ENCODE data around the gene TECPR1.
"Not testable (repeated sequence)": the region's sequence is repeated elsewhere in the genome, so short reads cannot be mapped to it uniquely, and the experiment has no call there.

TECPR1 gene

DNA sequence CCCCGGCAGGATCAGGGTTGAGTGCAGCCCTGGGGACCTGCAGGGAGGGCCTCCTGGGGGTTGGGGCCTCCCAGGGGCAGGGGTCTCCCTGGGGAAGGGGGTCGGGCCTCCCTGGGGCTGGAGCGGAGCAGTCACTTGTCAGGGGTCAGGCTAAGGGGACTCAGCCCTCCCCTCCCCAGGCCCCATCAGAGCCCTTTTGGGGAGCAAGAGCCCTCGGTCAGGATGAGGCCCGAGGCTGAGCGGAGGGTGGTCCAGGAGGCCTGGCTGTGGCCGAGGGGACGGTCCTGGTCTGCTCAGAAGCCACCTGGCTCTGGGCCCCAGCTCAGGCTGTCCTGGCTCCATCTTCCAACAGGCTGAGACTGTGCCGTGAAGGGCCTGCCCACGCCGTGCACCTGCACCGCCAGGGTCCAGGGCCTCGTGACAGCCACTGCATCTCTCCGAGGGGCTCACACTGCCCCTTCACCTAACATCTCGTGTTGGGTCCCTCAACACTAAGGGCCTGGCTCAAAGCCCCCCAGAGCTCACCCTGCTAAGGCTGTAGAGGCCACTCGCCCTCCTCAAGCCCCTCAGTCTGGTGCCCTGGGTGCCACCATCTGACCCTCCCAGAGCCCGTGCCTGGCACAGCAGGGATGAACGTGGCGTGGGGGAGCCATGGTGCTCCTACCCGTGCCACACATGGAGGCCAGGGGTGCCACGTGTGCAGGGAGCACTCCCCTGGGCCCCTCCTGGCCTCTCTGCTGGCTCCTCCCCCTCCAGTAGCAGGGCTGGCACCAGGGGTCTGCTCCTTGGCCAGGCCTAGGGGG is 27.9 kb downstream of the TECPR1 start:
- no peak for DNase-seq

DNA sequence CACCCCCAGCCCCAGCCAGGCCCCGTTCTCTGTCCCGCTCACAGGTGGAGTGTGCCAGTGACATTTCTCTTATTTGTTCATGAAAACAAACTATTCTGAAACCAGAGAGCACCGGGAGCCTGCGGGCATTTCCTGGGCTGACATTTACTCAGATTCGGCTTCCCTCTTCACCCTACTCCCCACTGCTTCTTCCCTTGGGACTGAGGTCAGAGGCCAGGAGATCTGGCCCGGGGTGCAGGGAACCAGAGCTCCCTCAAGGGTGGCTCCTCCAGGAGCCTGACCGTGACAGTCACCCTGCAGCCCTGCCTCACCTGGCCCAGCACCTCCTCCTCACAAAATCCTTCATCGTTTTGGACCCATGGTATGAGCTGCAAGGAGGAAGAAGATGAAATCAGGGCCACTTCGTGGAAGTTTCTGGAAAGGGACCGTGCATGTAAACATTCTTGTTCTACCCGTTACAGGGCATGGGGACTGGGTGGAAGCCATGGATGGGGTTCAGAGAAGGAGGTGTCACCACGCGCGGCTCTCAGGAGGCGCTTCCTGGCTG is 28.6 kb downstream of the TECPR1 start:
- no peak for DNase-seq

DNA sequence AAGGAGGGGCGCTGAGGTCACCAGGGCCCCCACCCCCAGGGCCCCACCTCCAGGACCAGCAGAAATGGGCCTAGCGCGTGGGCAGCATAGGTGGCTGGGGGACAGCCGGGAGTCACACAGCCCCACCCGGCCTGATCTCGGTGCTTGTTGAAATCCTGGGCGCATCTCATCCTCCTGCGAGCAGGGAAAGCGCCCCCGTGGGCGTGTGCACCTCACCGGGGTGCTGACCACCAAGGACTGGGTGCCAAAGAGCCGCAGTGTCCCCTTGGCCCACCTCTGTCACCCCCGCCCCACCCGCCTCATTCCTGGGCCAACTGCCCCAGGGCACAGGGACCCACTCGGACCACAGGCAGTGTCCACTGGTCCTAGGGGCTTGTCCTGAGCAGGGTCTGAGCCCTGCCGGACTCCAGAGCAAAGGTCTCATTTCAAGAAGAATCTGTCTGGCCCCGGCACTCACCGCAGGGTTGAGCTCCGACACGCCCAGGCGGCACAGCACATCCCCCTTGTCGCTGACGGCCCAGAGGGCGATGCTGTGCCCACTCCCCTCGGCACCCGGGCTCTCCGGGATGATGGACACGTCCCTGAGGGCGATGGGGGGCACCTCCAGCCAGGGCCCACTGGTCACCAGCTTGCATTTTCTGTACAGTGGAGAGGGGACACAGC is 29.4 kb downstream of the TECPR1 start:
- DNase-seq: no peak

DNA sequence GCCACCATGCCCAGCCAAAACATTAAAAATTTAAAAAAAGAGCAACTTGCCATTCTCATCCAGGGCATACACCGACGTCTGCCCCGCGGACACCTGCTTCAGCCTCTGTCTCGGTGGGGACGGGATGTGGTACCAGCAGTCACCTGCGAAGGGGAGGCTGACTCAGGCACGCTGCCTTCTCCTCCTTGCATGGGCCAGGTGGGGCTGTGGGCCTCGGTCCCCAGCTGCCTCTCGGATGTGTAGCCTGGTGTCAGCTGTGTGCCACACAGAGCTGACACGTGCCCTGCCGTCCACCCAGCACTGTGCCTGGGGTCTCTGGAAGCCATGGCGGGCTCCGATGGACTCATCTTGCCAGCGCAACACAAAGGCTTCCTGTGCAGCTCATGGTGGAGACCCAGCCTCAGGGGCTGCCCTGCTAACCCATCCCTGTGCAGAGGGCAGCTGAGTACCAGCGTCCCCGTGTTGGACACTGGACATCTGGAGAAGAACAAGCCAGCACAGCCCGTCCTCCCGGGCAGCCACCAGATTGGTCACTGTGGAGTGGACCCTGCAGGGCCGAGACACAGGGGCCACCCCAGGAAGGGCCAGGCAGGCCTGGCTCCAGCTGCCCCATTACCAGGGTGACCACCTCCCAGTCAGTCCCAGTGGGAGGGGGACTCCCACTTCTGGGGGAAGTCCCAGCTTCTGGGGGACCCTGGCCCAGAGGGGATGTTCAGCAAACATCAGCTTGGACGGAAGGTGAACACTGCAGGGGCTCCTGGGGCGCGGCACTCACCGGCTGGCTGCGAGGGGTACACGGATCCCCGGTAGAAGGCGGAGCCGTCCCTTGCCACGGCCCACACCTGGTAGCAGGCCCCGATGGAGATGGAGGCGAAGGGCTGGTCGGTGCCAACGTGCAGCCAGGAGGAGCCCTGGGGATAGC is 30.2 kb downstream of the TECPR1 start:
- no peak for DNase-seq

DNA sequence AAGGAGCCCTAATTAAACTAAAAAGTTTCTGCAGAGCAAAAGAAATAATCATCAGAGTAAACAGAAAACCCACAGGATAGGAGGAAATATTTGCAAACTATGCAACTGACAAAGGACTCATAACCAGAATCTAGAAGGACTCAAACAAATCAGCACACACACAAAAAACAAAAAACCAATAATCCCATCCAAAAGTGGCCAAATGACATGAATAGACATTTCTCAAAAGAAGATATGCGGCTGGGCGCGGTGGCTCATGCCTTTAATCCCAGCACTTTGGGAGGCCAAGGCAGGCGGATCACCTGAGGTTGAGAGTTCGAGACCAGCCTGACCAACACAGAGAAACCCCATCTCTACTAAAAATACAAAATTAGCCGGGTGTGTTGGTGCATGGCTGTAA is 32.6 kb downstream of the TECPR1 start:
- not testable (repeated sequence) for DNase-seq

DNA sequence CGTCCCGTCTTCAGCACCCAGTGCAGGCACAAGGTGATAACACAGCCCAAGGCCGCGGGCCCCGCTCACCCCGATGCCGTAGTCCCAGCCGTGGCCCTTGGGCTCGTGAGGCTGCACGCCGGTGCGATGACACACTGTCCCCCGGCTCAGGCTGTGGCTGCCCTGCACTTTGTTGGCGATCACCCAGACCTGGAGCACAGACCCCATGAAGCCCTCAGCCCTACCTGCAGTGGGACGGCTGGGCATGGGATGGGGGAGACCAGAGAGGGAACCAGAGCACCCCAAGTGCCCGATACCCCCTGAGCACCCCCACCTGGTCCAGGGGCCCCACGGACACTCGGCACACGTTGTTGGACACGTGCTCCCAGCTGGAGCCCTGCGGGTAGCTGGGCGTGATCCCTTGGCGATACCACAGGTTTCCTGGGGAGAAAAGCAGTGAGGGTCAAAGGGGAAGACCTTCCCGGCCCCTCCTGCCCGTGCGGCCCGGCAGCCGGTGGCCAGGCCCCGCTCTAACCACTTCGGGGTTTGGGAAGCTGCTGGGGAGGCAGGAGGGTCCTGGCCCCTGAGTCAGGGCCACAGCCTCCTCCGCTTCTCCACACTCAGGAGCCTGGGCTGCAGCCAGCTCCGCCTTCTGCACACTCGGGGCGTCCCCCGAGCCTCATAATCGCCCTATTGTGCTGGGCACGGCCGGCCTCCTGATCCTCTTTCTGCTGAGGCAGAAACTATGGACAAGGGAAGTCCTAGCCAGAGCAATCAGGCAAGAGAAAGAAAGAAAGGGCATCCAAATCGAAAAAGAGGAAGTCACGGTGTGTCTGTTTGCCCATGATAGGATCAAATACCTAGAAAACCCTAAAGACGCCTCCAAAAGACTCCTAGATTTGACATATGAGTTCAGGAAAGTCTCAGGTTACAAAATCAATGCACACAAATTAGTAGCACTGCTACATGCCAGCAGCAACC is 34.1 kb downstream of the TECPR1 start:
- no peak for DNase-seq

DNA sequence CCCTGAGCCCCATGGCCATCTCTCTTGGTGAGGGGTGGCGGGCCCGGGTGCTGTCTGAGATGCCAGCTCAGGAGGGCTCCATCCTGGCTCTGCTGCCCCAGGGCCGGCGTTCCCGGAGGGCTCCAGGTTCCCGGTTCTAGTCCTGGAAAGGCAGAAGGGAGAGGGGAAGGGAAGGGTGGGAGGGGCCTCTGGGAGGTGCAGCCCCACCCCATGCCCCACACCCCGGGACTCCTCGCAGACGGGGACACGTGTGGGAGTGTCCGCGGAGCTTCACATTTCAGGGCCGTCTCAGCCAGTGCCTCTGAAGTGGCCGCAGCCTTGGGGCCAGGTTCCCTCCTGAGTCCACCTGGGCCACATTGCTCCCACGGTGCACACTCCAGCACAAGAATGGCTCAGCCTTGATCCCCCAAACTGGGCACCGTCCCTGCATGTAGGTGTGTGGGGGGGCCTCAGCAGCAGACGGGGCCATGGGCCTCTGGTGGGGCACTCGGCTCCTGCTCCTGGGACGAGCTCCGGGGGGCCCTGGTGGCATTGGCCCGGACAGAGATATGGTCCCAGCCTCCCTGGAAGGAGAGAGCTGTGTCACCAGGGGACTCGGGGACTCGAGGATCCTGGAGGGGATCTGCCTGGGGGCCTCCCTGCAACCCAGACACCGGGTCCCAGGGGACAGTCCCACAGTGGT is 35.0 kb downstream of the TECPR1 start:
- DNase-seq: no peak

DNA sequence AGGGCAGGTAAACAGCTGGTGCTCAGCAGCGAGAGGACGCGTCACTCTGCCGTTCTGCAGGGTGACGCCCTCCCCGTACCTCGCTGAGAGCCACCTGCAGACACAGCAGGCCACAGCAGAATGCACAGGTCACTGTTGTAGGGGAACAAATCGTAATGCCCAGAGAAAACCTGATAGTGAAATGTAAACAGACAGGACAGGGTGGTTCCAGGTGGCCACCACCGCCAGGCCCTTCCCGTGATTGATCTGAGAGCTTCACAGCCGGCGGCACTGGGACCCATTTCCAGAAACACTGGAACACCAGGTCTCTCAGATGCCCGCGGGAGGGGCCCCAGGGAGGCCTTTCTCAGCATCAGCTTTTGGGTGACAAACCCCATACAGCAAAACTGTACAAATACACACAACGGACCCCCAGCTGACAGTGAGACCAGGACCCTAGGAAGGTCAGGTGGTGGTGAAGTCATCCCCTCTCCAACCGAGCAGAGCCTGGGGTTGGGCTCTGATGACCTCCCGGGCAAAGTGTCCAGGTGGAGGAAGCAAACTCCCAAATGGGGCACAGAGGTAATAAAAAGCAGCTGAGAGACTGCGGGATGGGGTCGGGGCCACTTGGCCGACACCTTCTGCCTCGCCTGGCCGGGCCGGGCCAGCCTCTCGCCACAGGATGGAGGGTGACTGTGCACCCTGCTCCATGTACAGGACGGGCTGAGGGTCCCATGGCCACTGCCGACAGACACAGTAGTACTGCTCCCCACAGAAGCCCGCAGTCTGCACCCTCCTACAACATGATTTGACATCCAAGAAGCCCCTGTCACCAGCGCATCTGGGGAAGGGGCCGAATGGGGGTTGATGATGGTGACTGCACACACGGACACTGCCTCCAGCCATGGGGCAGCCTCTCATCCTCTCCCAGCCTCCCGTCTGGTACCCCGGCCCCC is 36.2 kb downstream of the TECPR1 start:
- peak; percentile 44 for DNase-seq

DNA sequence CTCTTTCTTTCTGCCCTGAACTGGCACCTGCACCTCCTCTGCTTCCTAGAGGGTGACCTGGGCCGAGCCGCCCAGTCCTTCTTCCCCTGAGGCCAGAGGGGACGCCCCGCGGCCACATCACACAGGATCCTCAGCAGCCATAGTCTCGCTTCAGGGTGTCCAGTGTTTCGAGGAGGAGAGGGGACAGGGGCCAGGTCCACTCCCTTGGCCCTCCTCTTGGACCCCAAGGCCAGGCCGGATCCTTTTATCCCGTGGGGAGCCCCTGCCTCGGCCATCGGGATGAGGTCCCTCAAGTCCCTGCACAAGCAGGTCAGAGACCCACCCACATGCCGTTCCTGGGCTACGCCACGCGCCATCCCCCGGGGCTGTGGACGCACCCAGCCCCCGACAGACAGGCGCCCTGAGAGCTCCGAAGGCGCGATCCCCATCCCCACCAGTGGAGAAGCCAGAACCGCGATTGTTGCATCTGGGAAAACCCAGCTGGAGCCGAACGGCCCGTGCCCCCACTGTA is 37.2 kb downstream of the TECPR1 start:
- DNase-seq: no peak

DNA sequence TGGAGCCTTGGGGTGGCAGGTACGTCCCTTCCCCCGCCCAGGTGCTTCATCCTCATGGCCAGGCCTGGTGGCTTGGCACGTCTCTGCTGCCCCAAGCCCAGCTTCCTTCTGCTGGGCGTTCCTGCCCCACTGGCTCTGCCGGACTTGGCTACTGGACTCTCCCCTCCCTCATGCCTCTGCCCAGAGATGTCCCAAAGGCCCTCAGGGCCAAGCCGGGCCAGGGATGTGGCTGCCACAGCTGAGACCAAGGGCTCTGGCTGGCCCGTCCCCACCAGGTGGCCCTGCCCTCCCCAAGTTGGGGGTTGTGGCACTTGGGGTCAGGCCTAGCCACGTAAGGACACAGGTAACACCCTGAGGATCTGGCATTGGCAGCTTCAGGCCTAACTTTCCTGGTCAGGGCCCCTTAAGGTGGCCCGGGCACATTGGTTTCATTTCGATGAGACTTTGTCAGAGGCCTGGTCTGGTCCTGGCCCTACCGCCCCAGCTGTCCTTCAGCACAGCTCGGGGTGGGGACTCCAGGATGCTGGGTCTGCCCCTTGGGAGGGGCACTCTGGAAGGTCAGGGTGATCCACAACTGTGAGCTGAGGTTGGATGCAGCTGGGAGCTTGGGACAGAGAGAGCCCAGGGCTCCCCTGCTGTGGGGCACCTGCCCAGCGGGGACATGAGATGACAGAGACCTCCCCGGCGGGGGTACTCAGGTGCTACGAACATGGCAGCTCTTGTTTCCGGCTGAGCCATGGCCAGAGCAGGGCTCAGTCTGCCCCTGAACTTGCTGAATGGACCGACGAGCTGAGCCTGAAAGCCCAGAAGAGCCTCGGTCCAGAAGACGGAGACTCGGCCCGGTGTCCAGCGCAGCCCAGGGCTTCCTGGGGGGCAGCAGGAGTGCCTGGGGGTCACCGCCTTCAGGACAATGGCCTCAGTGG is 37.9 kb downstream of the TECPR1 start:
- no peak for DNase-seq

DNA sequence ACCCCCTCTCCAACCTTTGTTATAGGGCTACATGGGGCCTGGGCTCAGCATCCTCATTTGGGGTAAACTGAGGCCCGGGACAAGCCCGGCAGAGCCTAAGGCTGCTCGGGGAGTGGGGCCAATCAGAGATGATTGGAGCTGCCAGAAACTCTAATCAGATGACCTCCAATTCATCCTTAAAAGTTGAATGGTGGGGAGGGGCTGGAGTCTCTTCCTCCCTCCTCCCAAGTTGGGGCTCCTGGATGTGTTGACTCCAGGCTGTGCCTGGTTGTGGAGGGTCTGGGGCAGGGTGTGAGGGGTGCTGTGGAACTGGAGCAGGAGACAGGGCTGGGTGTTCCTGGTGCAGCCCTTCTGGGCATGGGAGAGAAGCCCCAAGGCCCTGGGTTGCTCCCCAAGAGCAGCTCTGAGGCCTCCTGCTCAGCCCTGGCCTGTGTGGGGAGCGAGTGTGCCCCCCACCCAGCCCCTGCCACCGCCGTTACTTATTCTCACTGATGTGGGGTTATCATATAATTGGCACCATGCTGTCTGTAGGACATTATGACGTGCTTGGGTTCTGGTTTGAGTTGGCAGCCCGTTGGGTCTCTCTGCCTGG is 38.6 kb downstream of the TECPR1 start:
- DNase-seq: no peak

DNA sequence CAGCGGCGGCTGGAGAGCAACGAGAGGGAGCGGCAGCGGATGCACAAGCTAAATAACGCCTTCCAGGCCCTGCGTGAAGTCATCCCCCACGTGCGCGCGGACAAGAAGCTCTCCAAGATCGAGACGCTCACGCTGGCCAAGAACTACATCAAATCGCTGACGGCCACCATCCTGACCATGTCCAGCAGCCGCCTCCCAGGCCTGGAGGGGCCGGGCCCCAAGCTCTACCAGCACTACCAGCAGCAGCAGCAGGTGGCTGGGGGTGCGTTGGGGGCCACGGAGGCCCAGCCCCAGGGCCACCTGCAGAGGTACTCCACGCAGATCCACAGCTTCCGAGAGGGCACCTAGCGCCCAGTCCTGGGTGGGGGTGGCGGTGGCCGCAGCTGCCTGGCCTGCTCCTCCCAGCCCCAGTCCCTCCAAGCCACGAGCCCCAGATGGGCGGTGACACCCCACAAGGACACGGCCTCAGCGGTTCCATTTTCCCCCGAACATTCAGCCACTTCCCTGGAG is 39.4 kb downstream of the TECPR1 start:
- DNase-seq: no peak

DNA sequence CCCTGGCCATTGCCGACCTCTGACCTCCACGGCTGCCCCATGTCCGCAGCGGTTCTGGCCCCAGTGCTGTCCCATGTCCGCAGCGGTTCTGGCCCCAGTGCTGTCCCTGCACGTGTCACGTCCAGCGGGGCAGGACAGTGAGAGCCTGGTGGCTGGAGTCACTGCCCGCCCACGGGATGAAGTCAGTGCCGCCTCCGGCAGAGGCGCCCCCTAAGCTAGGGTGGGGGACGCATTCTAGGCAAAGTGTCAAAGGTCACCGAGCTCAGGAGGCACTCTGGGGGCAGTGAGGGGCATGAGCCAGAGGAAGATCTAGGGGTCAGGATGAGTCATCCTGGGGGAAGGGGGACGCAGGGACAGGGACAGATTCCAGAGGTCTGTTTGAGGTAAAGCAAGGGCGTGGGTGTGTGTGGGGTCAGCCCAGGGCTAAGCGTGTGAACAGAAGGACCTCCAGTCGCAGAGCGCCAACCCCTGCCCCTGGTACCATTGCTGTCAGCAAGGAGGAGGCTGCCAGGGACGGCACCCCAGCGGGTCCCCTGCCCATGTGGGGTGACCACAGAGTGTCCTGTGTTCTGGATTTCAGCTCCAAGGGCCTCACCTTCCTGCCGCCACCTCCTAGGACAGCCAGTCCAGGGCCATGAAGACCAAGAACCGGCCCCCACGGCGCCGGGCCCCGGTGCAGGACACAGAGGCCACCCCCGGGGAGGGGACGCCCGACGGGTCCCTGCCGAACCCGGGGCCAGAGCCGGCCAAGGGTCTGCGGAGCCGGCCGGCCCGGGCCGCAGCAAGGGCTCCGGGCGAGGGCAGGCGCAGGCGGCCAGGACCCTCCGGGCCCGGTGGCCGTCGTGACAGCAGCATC is 40.1 kb downstream of the TECPR1 start:
- no peak for DNase-seq

DNA sequence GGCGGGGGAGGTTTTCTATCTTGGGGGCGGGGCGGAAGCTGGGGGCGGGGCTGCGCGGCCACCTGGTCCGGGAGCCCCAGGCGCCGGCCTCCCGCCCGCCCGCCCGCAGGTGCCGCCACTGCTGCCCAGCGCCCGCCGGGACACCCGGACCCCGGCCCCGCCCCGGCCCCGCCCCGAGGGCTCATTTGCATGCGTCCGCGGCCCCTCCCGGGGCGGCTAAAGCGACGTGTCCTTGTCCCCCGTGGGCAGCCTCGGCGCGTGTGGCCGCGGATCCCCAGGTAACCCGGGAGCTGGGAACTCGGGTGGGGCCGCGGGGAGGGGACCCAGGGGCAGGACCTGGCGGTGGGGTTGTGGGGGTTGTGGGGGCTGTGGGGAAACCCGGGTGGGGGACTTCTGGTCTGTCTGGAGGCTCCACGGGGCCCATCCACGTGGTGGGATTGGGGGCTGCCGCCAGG is 40.8 kb downstream of the TECPR1 start, which contains the start of gene BHLHA15:
Gene BHLHA15, plus strand, starts transcription at position 219 of the 455 bp plus-strand sequence. CDS start 871 bp downstream, outside the sequence.
- no peak for DNase-seq

DNA sequence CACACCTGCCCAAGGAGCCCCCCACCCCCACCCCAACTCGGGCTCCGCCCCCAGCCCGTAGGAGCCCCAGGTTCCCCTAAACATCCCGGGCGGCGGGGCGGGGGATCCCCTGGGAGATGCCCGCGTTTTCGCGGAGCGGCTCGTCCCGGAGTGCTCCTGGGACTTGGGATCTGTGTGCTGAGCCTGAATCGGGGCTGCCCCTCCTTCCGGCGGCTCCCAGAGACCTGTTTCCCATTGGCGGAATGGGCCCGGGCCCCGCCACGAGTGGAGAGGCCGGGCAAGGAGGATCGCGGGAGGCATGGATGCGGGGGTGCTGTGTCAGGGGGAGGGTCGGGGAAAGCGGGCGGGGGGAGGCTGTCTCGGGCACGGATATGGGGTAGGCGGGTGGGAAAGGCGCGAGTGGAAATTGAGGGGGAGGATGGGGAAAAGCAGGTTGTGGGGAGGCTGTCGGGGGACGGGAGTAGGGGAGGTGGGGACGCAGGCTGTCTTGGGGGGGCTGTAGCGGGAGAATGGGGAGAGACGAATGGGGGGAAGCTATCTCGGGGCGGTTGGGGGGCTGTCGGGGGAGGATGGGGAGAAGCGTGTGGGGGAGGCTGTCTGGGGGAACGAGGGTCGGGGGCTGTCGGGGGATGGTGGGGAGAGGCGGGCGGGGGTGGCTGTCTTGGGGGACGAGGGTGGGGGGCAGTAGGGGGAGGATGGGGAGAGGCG is 41.4 kb downstream of the TECPR1 start:
- no peak for DNase-seq
